SH-SY5Y (cell line): ENCODE data around the gene PLK5.

ENCODE experiments used
- GATA2 ChIP-seq: IDR thresholded peaks from 2 replicates; pipeline ENCODE4 v1.6.1; 2011; ENCODE audit warnings: mild to moderate bottlenecking, low read depth, low read length
- GATA3 ChIP-seq: IDR thresholded peaks from 2 replicates; pipeline ENCODE4 v1.6.1; 2011; ENCODE audit warnings: low read depth, mild to moderate bottlenecking, low read length, moderate library complexity

GRCh38 chr19:1527650-1528309 lies 3.9 kb downstream of the PLK5 start:
- TF ChIP-seq GATA2, result no peak
- TF ChIP-seq GATA3, result no peak
